ENCODE data around the gene FLT4. TPM values are rescaled to one million over a fixed set of nuclear protein-coding genes. Genes with fewer than 3 reads are reported as not detected.

The FLT4 gene
- total and polyA plus RNA-seq, 9 of the 15 experiments (the other 6 are each of a cell fraction or from before 2014, with no cell fraction given): 0.01 to 0.42 (median 0.14) TPM; not detected in 2

- CTCF ChIA-PET (ENCODE audit: low intra/inter-chr PET ratio): no interaction called here
- WGBS (ENCODE audit: insufficient coverage, low coverage, missing lambda C conversion rate): 0% methylated on average over 3 of the region's 3 CpGs
- no peaks in the 10 kb centered on the region for H3K9me1 ChIP-seq (ENCODE audit: control insufficient read depth, insufficient read depth, low read length)
Measured at GRCh38 chr5:180692429-180692828, 43.0 kb upstream of the FLT4 start.

GRCh38 chr5:180691046-180691445, 41.6 kb upstream of the FLT4 start:
- 1% methylated on average over 6 of the region's 6 CpGs for WGBS (ENCODE audit: insufficient coverage, low coverage, missing lambda C conversion rate)
- Histone ChIP-seq H3K36me3 (ENCODE audit: control insufficient read depth, insufficient read depth, low read length) (no peaks in the 10 kb centered on the region), H3K9me3 (replicated peaks; ENCODE audit: control insufficient read depth, insufficient read depth, low read depth, low read length) (no peaks in the 10 kb centered on the region; the same call in 1 of the 2 replicates), H3K27ac (ENCODE audit: extremely low read depth, low read depth, low read length) (no peak overlapping the region), H3K9ac (ENCODE audit: insufficient read depth in 1 of 2, low read depth in 2 of 2, low read length in 2 of 2) (no peak overlapping the region), H2AFZ (ENCODE audit: low read depth, low read length) (no peak overlapping the region), H3K4me2 (ENCODE audit: insufficient read depth, low read length) (no peak overlapping the region), H3K27me3 (ENCODE audit: control insufficient read depth in 2 of 2, insufficient read depth in 2 of 2, low read length in 2 of 2) (peaks cover 48 to 51% of the 10 kb centered on the region in 2 experiments), H3K4me3 (no peak overlapping the region), H3K79me2 (ENCODE audit: control insufficient read depth, insufficient read depth, low read length) (no peaks in the 10 kb centered on the region), H4K20me1 (replicated peaks; ENCODE audit: control insufficient read depth, insufficient read depth, low read length) (no peaks in the 10 kb centered on the region), H3K9me1 (ENCODE audit: control insufficient read depth, insufficient read depth, low read length) (no peaks in the 10 kb centered on the region), H3K4me1 (replicated peaks in 1 of 2; ENCODE audit: control insufficient read depth in 2 of 2, insufficient read depth in 2 of 2, low read length in 2 of 2) (no peaks in the 10 kb centered on the region)
- intact Hi-C loops (cut with micrococcal nuclease): no loop called here
- in situ Hi-C loops (cut with MboI): no loop called here
- CTCF ChIA-PET (ENCODE audit: low intra/inter-chr PET ratio): no interaction called here
- no peak for TF ChIP-seq XRCC4 (IDR thresholded peaks at IDR 0.05; ENCODE audit: extremely low read depth, insufficient read depth, insufficient read length)
- POLR2A ChIA-PET: no interaction called here
- no peak for FAIRE-seq
- DNase-seq (ENCODE audit: extremely low read depth in 1 of 4, low spot score in 3 of 4): no peak
- no TSS peak for BruUV-seq (replicated peaks)
- ATAC-seq: no peak

More at GRCh38 chr5:180692429-180692828, 43.0 kb upstream of the FLT4 start:
- Histone ChIP-seq H3K79me2 (ENCODE audit: control insufficient read depth, insufficient read depth, low read length) (no peaks in the 10 kb centered on the region), H3K27ac (ENCODE audit: extremely low read depth, low read depth, low read length) (no peak overlapping the region), H3K4me1 (replicated peaks in 1 of 2; ENCODE audit: control insufficient read depth in 2 of 2, insufficient read depth in 2 of 2, low read length in 2 of 2) (no peaks in the 10 kb centered on the region), H3K27me3 (ENCODE audit: control insufficient read depth in 2 of 2, insufficient read depth in 2 of 2, low read length in 2 of 2) (peaks cover 42 to 43% of the 10 kb centered on the region in 2 experiments), H3K4me2 (ENCODE audit: insufficient read depth, low read length) (no peak overlapping the region), H2AFZ (ENCODE audit: low read depth, low read length) (no peak overlapping the region), H3K4me3 (no peak overlapping the region), H3K36me3 (ENCODE audit: control insufficient read depth, insufficient read depth, low read length) (no peaks in the 10 kb centered on the region), H3K9me3 (replicated peaks; ENCODE audit: control insufficient read depth, insufficient read depth, low read depth, low read length) (no peaks in the 10 kb centered on the region; the same call in 1 of the 2 replicates), H4K20me1 (replicated peaks; ENCODE audit: control insufficient read depth, insufficient read depth, low read length) (no peaks in the 10 kb centered on the region), H3K9ac (ENCODE audit: insufficient read depth in 1 of 2, low read depth in 2 of 2, low read length in 2 of 2) (no peak overlapping the region)
- intact Hi-C loops (cut with micrococcal nuclease) (no loop called here), in situ Hi-C loops (cut with MboI) (no loop called here)
- FAIRE-seq (no peak), DNase-seq (ENCODE audit: extremely low read depth in 1 of 4, low spot score in 3 of 4) (no peak), ATAC-seq (no peak)
- POLR2A ChIA-PET: no interaction called here
- TF ChIP-seq CHCHD3 (CRISPR knock-in tag; IDR thresholded peaks at IDR 0.05) (no peak), MEF2A (IDR thresholded peaks at IDR 0.05; ENCODE audit: control insufficient read depth, low read depth, low read length) (no peak), CEBPB (tag; IDR thresholded peaks at IDR 0.05) (peak; percentile 55; the same call in 1 of the 2 replicates), PRPF4 (IDR thresholded peaks at IDR 0.05; ENCODE audit: insufficient read depth, low read depth, low read length, poor library complexity, severe bottlenecking) (no peak), ZNF217 (CRISPR knock-in tag; IDR thresholded peaks at IDR 0.05) (no peak), THRAP3 (IDR thresholded peaks at IDR 0.05; ENCODE audit: borderline replicate concordance) (no peak), PCBP2 (IDR thresholded peaks at IDR 0.05; ENCODE audit: low read depth, low read length, poor library complexity, severe bottlenecking) (no peak)
- no TSS peak for BruUV-seq (replicated peaks)
